B cell (primary cell): ENCODE measurements around the gene ARHGEF19. TPM values are rescaled to one million over a fixed set of nuclear protein-coding genes. Genes with fewer than 3 reads are reported as not detected.

Experiments
- ATAC-seq: fragments of 200-7000 bp; cut with Tn5 transposase; one replicate; pipeline ENCODE4 v1.10.0; 2021; ENCODE audit warnings: low read depth, mild to moderate bottlenecking, moderate number of reproducible peaks, moderate library complexity
- CTCF ChIA-PET: fragments of 350-600 bp; sonication (Branson Sonifier 250); formaldehyde crosslinking; loops from one replicate; lab custom pipeline; 2021; ENCODE audit warnings: antibody characterized with exemption, inconsistent platforms; lab: Charles Lee
- POLR2A ChIA-PET: fragments of 350-600 bp; sonication (Branson Sonifier 250); formaldehyde crosslinking; loops from one replicate; lab custom pipeline; 2021; ENCODE audit warnings: antibody characterized with exemption; lab: Charles Lee
- DNase-seq: peaks from one replicate; pipeline ENCODE4 v3.0.0; 2013
- H2AFZ ChIP-seq: 2 replicates; pipeline ENCODE4 v1.6.1; 2012; ENCODE audit warnings: mild to moderate bottlenecking, low read depth, low read length; ENCODE audit not compliant: insufficient read depth, poor library complexity, severe bottlenecking
- H3K27ac ChIP-seq, 2 donors: 1 replicate in 1 of 2; 2 replicates in 1 of 2; pipeline ENCODE4 v1.5.1; 2012 to 2013; ENCODE audit warnings: low read length in 2 of 2, mild to moderate bottlenecking in 2 of 2, moderate library complexity in 1 of 2
- H3K27me3 ChIP-seq, 4 experiments: fragments of 200-600 bp in 1 of 4; sonication (generic) in 1 of 4; replicated peaks in 1 of 4; 1 replicate in 2 of 4; 2 replicates in 2 of 4; pipeline versions ENCODE4 v1.6.1 to v1.7.0; 2013 to 2016; ENCODE audit warnings: low read length in 3 of 4, mild to moderate bottlenecking in 2 of 4, mixed read lengths in 1 of 4, moderate library complexity in 1 of 4; ENCODE audit not compliant: insufficient read depth in 4 of 4, control insufficient read depth in 3 of 4; ENCODE audit errors: control extremely low read depth in 1 of 4
- H3K36me3 ChIP-seq, 2 experiments: replicated peaks in 1 of 2; 1 replicate in 1 of 2; 2 replicates in 1 of 2; pipeline versions ENCODE4 v1.6.1 to v1.7.1; 2013; ENCODE audit warnings: low read length in 1 of 2; ENCODE audit not compliant: insufficient read depth in 2 of 2, control insufficient read depth in 1 of 2; ENCODE audit errors: control extremely low read depth in 1 of 2, extremely low read depth in 1 of 2
- H3K4me1 ChIP-seq, 2 donors: fragments of 200-600 bp in 1 of 2; sonication (generic) in 1 of 2; 1 replicate in 1 of 2; 2 replicates in 1 of 2; pipeline versions ENCODE4 v1.5.1 to v1.6.1; 2013 to 2017; ENCODE audit warnings: low read length in 2 of 2; ENCODE audit not compliant: control insufficient read depth in 2 of 2, insufficient read depth in 2 of 2
- H3K4me2 ChIP-seq: replicated peaks from 2 replicates; pipeline ENCODE3; 2012; ENCODE audit warnings: mild to moderate bottlenecking, low read depth, low read length; ENCODE audit not compliant: poor library complexity, severe bottlenecking
- H3K4me3 ChIP-seq, 5 experiments: fragments of 200-600 bp in 1 of 5; sonication (generic) in 1 of 5; 1 replicate in 3 of 5; 2 replicates in 2 of 5; pipeline versions ENCODE4 v1.5.1 to v1.7.0; 2011 to 2016; ENCODE audit warnings: low read length in 4 of 5, mild to moderate bottlenecking in 4 of 5, low read depth in 2 of 5, control low read depth in 1 of 5, moderate library complexity in 1 of 5; ENCODE audit not compliant: insufficient read depth in 1 of 5; ENCODE audit errors: control extremely low read depth in 1 of 5, extremely low read depth in 1 of 5
- H3K79me2 ChIP-seq: fragments of 200-600 bp; sonication (generic); one replicate; pipeline ENCODE4 v1.6.0; 2016; ENCODE audit warnings: low read length; ENCODE audit not compliant: control insufficient read depth, insufficient read depth
- H3K9ac ChIP-seq: fragments of 200-600 bp; sonication (generic); 2 replicates; pipeline ENCODE4 v1.6.1; 2017; ENCODE audit warnings: mild to moderate bottlenecking, low read length, moderate library complexity
- H3K9me3 ChIP-seq, 3 donors: one replicate each; pipeline versions ENCODE4 v1.6.1 to v1.7.1; 2013; ENCODE audit warnings: low read length in 2 of 3; ENCODE audit not compliant: control insufficient read depth in 2 of 3, insufficient read depth in 1 of 3; ENCODE audit errors: control extremely low read depth in 1 of 3
- H4K20me1 ChIP-seq: 2 replicates; pipeline ENCODE4 v1.6.0; 2012; ENCODE audit warnings: mild to moderate bottlenecking, low read length; ENCODE audit not compliant: insufficient read depth, control insufficient read depth, poor library complexity, severe bottlenecking
- H3K27ac Mint-ChIP-seq: one replicate; pipeline ENCODE4 v1.8.0; 2021; ENCODE audit warnings: mixed read lengths
- H3K27me3 Mint-ChIP-seq: one replicate; pipeline ENCODE4 v1.8.0; 2021; ENCODE audit warnings: mixed read lengths
- H3K4me1 Mint-ChIP-seq: one replicate; pipeline ENCODE4 v1.8.0; 2021; ENCODE audit warnings: mixed read lengths
- H3K4me3 Mint-ChIP-seq: one replicate; pipeline ENCODE4 v1.8.0; 2021; ENCODE audit warnings: mixed read lengths
- H3K9me3 Mint-ChIP-seq: one replicate; pipeline ENCODE4 v1.8.0; 2022; ENCODE audit warnings: mixed read lengths; ENCODE audit not compliant: insufficient read depth
- EZH2 ChIP-seq: IDR thresholded peaks from 2 replicates; pipeline ENCODE4 v1.6.1; 2012; ENCODE audit warnings: borderline replicate concordance, low read depth, mild to moderate bottlenecking, moderate library complexity, low read length; ENCODE audit not compliant: insufficient read depth, poor library complexity, severe bottlenecking
- WGBS: methylation state at CpG from one replicate; pipeline ENCODE4 v1.1.5; 2013; ENCODE audit warnings: missing lambda C conversion rate; ENCODE audit not compliant: insufficient coverage; 5-methylcytosine and 5-hydroxymethylcytosine counted together
- intact Hi-C: fragments of 100-400 bp; cut with micrococcal nuclease; formaldehyde crosslinking; loops from one replicate; pipeline ENCODE4 v1.10.0; 2022
- polyA plus RNA-seq: library from polyadenylated mRNA; depleted of rRNA; stranded (reverse); fragments of >200 nt; gene quantifications from 2 replicates; pipeline ENCODE4 v1.2.3, GENCODE V29; 2012
- total RNA-seq, 2 donors: library from RNA; stranded (reverse); fragments of 120-200 nt in 1 of 2; gene quantifications; 1 replicate in 1 of 2; 2 replicates in 1 of 2; pipeline versions ENCODE4 v1.2.3 to v1.2.4, GENCODE V29; 2013 to 2022
- TF ChIP-seq, protein P1 (sequence below): fragments of 200-600 bp; IDR thresholded peaks from one replicate; pipeline ENCODE4 v1.8.0; 2022; ENCODE audit warnings: antibody characterized with exemption, mild to moderate bottlenecking

Gene ARHGEF19
- total and polyA plus RNA-seq, 2 donors (not counting 1 experiment from before 2014, with no cell fraction given): 13.9 to 20.9 TPM

DNA sequence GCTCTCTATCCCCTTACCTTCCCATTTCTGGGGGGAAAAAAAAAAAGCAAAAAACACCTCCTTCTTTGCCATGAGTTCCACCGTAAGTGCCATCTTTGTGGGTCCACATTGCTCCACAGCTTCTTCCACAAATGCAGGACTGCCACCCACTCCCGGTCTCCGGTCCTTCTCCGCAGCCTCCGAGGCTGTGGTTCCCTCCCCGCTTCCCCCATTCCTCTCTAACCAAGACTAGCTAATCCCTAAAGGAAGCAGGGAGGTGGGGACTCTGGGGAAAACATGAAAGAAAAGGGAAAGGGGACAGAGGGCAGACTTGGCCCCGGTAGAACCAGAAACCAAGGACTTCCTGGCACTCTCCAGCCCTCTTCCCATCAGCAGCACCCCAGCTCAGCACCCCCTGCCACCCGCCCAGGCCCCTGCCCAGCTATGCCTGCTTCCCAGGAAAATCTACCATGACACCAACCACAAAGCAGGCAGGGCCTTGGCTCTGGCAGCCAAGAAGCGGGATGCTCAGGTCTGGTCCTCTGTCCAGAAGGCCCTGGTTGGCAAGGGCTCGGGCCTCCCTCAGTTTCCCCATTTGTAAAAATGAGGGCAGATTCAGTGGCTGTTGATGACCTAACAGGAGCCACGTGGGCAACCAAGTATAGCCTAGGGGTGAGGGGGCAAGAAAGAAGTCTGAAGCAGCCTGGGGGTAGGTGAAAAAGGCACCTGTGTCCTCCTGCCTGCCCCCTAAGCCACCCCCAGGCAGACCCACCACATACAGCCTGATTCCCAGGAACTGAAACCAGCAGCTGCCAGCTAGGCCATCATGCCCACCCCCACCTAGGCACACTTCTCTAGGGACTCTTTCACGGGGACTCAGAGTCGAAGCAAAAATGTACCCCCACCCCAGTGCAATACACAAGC lies 59.1 kb downstream of the ARHGEF19 start:
- H3K4me2 ChIP-seq: peak overlapping the region; percentile 89
- Mint-ChIP-seq H3K9me3 (no peaks in the 10 kb centered on the region), H3K27ac (peak overlapping the region; percentile 46), H3K4me3 (peak overlapping the region; percentile 49), H3K4me1 (peaks cover 28% of the 10 kb centered on the region), H3K27me3 (peaks cover 27% of the 10 kb centered on the region)
- H4K20me1 ChIP-seq: no peaks in the 10 kb centered on the region
- H3K9me3 ChIP-seq: peaks cover 0 to 23% (median 0%) of the 10 kb centered on the region in 3 donors
- intact Hi-C loops: no loop called here
- H3K4me1 ChIP-seq: peaks cover 29 to 30% of the 10 kb centered on the region in 2 donors
- no peaks in the 10 kb centered on the region for H3K79me2 ChIP-seq
- no peak overlapping the region for H3K27ac ChIP-seq
- DNase-seq (no peak), ATAC-seq (no peak)
- ChIA-PET CTCF (no interaction called here), POLR2A (interaction anchor here (0.6 kb wide), 1 partner anchor 553 kb away, joined by 6 read pairs; no protein-coding TSS in a partner anchor)
- 64% methylated on average over 5 of the region's 13 CpGs for WGBS
- H3K36me3 ChIP-seq: no peaks in the 10 kb centered on the region
- H3K27me3 ChIP-seq: peaks cover 0 to 72% (median 27%) of the 10 kb centered on the region in 4 experiments
- TF ChIP-seq EZH2: no peak
- TF ChIP-seq, protein P1, sequence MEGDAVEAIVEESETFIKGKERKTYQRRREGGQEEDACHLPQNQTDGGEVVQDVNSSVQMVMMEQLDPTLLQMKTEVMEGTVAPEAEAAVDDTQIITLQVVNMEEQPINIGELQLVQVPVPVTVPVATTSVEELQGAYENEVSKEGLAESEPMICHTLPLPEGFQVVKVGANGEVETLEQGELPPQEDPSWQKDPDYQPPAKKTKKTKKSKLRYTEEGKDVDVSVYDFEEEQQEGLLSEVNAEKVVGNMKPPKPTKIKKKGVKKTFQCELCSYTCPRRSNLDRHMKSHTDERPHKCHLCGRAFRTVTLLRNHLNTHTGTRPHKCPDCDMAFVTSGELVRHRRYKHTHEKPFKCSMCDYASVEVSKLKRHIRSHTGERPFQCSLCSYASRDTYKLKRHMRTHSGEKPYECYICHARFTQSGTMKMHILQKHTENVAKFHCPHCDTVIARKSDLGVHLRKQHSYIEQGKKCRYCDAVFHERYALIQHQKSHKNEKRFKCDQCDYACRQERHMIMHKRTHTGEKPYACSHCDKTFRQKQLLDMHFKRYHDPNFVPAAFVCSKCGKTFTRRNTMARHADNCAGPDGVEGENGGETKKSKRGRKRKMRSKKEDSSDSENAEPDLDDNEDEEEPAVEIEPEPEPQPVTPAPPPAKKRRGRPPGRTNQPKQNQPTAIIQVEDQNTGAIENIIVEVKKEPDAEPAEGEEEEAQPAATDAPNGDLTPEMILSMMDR: no peak
- no peak overlapping the region for H3K9ac ChIP-seq
- H2AFZ ChIP-seq: no peak overlapping the region
- no peak overlapping the region for H3K4me3 ChIP-seq
